ENCODE data around the gene SLCO1B1.
"Not testable (repeated sequence)": the region's sequence is repeated elsewhere in the genome, so short reads cannot be mapped to it uniquely, and the experiment has no call there.

The SLCO1B1 gene

GRCh38 chr12:21129906-21130305 lies 1.1 kb upstream of the SLCO1B1 start:
- TF ChIP-seq ZFX (IDR thresholded peaks at IDR 0.05; ENCODE audit: borderline replicate concordance) (no peak), CTCF (IDR thresholded peaks at IDR 0.05) (no peak)
- no peak overlapping the region for H3K27ac ChIP-seq

DNA sequence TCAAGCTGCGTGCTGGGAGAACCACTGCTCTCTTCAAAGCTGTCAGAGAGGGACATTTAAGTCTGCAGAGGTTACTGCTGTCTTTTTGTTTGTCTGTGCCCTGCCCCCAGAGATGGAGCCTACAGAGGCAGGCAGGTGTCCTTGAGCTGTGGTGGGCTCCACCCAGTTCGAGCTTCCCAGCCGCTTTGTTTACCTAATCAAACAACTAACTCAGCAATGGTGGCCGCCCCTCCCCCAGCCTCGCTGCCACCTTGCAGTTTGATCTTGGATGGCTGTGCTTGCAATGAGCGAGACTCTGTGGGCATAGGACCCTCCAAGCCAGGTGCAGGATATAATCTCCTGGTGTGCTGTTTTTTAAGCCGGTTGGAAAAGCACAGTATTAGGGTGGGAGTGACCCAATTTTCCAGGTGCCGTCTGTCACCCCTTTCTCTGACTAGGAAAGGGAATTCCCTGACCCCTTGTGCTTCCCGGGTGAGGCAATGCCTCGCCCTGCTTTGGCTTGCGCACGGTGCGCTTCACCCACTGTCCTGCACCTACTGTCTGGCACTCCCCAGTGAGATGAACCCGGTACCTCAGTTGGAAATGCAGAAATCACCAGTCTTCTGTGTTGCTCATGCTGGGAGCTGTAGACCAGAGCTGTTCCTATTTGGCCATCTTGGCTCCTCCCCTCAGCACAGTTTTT lies 6.5 kb downstream of the SLCO1B1 start:
- H3K27ac ChIP-seq = not testable (repeated sequence)

- no peak overlapping the region for H3K27ac ChIP-seq
- TF ChIP-seq CTCF (IDR thresholded peaks at IDR 0.05) = no peak
- no peak for TF ChIP-seq ZFX (IDR thresholded peaks at IDR 0.05; ENCODE audit: borderline replicate concordance)
Observed at GRCh38 chr12:21138016-21138415, 7.0 kb downstream of the SLCO1B1 start.

GRCh38 chr12:21144309-21144708 lies 13.3 kb downstream of the SLCO1B1 start:
- TF ChIP-seq CTCF (IDR thresholded peaks at IDR 0.05) (no peak), ZFX (IDR thresholded peaks at IDR 0.05; ENCODE audit: borderline replicate concordance) (no peak)
- no peak overlapping the region for H3K27ac ChIP-seq

DNA sequence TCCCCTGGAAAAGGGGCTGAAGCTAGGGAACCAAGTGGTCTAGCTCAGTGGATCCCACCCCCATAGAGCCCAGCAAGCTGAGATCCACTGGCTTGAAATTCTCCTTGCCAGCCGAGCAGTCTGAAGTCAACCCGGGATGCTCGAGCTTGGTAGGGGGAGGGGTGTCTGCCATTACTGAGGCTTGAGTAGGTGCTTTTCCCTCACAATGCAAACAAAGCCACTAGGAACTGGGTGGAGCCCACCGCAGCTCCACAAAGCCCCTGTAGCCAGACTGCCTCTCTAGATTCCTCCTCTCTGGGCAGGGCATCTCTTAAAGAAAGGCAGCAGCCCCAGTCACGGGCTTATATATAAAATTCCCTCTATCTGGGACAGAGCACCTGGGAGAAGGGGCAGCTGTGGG lies 18.9 kb downstream of the SLCO1B1 start:
- H3K27ac ChIP-seq = not testable (repeated sequence)

GRCh38 chr12:21151184-21151583 lies 20.2 kb downstream of the SLCO1B1 start:
- TF ChIP-seq CTCF (IDR thresholded peaks at IDR 0.05) = no peak
- no peak for TF ChIP-seq ZFX (IDR thresholded peaks at IDR 0.05; ENCODE audit: borderline replicate concordance)
- no peak overlapping the region for H3K27ac ChIP-seq

DNA sequence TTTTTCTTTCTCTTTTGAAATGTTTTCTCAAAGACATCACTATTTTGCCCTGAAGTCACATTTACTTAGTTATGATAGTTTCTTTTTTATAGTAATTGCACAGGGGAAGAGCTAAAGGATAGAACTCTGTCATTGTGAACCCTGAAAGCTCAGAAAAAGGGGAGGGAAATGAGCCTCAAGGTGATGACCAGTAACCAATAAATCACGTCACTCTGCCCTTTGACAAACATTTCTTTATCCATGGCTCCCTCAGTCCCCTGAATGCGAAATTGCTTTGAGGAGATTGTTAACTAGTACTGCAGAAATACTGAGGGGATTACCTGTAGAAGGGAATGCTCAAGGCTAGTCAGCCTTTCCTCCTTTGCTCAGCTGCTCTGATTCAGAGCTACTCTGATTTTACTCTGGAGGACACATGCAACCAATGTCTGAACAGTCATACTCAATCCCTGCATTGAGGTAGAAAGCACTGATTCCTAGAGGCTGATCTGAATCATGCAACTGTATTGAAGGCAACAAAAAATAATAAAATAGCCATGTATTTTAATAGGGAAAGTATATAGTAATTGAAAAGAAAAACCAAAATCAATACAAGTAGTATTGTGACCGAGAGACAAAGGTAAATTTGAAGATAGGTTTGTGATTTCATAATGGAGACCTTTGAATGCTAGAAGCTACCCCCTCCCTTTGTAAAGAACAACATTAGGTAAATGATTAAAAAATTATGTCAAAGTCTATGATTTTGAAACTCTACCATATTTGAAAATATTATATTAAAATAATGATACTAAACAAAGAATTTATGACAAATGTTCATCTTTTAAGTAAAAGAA lies 24.7 kb downstream of the SLCO1B1 start:
- H3K27ac ChIP-seq = no peak overlapping the region
- no peak for TF ChIP-seq ZFX (IDR thresholded peaks at IDR 0.05; ENCODE audit: borderline replicate concordance)
- no peak for TF ChIP-seq CTCF (IDR thresholded peaks at IDR 0.05)

GRCh38 chr12:21165048-21165447 lies 34.1 kb downstream of the SLCO1B1 start:
- TF ChIP-seq CTCF (IDR thresholded peaks at IDR 0.05) (no peak), ZFX (IDR thresholded peaks at IDR 0.05; ENCODE audit: borderline replicate concordance) (no peak)
- no peak overlapping the region for H3K27ac ChIP-seq

All from 22Rv1 (cell line).